GM18909 (cell line): ENCODE results near the gene KRT25.

Experiments
- ATAC-seq: cut with Tn5 transposase; IDR thresholded peaks from one replicate; pipeline ENCODE4 v1.9.1; 2021; ENCODE audit warnings: mild to moderate bottlenecking; ENCODE audit not compliant: unreplicated experiment, poor library complexity

Gene KRT25

GRCh38 chr17:40755231-40755630, at the start of gene KRT25:
Gene KRT25 (minus strand): TSS chr17:40755331. CDS start chr17:40755271, 60 bp downstream.
- ATAC-seq, result no peak

- ATAC-seq, result no peak
Measured at GRCh38 chr17:40803617-40804082, 48.5 kb upstream of the KRT25 start.

DNA sequence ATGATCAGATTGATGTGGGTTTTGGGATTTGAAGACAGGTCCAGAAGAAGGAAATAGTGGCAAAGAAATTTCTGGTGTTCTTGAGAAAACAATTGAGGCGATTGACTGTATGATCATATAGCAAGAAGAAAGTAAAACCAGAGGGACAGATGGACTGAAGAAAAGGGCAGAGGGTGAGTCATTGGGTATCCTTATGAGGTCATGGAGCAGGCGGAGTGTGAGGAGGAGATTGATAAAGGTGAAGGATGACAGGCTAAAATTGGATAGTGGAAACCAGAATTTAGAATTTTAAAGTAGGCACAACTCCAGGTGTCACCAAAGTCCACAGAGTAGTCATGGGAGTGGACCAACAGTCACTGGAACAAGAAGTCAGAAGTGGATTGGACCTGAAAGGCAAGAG, 46.0 kb upstream of the KRT25 start:
- no peak for ATAC-seq

DNA sequence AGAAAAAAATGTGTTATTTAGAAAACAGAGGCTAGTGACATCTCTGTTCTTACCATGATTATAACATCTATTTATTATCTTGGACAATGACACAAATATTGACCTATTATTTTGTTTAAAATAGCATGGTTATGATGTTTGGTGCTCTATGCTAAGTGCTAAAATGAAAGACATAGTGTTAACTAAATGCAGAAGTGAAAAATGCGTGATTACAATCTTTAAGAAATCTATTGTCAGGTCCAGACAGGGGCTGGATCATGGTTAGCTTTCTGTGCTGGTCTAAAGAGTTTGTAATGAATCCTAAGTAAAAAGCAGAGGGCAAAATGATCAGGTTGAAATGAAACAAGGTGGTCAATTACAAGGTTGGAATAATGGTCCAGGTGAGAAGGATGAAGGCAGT, 45.2 kb upstream of the KRT25 start:
- ATAC-seq, result no peak

DNA sequence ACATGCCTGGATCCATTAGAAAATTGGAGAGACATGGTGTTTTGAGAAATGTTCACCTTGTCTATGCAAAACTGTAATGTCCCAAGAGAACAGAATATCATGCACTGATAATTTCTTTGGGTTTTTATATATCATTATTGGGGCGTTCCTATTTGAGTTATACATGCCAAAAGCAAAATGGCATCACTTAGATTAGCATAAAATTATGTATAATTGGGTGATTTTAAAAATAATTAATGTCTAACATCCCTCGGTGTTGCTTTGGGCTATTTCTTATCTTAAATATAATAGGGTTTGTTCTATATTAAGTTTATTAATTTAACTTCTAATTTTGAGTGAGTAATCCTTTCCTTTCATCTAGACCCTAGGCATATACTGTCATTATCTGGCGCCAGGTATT, 44.7 kb upstream of the KRT25 start, which contains the start of gene KRT28:
Gene KRT28, minus strand, starts transcription at position 101 of the 400 bp plus-strand sequence. Its CDS starts 66 bp downstream, at position 35.
- ATAC-seq, result no peak

DNA sequence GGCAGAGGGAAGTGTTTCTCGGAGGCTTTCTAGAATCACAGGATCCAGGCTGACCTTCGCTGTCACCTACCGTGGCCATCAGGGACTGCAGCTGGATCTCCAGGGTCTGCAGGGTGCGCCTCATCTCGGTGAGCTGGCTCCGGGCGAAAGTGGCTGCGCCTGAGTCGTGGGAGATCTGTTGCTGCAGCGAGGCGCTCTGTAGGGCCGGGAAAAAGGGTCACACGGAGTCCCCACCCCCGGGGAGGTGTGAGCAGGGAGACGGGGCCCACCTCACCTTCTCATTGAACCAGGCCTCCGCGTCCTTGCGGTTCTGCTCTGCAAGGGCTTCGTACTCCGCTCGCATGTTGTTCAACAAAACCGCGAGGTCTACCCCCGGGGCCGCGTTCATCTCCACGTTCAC, 41.7 kb upstream of the KRT25 start:
- no peak for ATAC-seq

GRCh38 chr17:40795019-40795667, 40.0 kb upstream of the KRT25 start:
- no peak for ATAC-seq

DNA sequence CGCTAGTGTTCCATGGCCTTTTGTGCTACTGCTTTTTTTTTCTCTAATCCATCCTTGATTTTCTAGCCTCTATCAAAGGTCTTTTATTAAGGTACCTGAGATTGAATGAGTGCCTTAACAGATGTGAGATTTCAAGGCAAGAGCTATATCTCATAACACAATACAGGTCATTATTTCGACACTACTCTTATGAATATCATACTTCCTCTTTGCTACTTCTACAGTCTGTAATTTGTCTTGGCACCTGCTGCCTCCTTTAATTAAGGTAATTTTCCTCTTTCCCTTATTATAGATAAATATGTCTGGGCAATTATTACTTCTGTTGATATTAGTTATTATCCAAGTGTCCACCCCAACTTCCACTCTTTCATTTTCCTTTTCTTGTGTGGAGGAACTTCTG, 39.3 kb upstream of the KRT25 start:
- no peak for ATAC-seq

- no peak for ATAC-seq
Measured at GRCh38 chr17:40793832-40794231, 38.7 kb upstream of the KRT25 start.

DNA sequence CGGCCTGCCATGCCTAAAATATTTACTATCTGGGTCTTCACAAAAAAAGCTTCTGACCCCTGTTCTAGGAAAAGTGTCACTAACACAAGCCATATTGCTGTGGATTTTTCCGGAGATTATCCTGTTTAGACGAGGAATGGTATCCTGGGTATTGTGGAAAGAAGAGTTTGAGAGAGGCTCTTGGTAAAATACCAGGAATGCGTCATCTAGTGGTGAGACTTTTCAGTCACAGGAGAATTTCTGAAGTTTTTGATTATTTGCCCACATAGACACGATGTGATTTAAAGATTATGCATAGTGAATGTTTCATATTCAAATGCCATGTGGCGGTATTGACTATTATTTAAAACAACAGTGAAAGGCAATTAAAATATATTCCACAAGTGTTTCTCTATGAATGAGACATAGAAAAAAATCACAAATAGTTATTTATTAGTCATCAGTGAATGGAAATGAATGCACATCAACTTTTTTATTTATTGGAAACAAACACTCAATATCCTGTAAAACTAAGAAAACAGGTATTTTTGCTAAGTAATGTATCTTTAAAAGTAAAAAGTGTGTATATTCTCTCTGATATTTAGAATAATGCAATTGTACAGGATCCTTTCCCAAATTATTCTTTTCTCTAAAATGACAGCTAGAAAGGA, 36.8 kb upstream of the KRT25 start:
- ATAC-seq, result no peak

GRCh38 chr17:40791111-40791510, 36.0 kb upstream of the KRT25 start:
- ATAC-seq, result no peak

- no peak for ATAC-seq
Measured at GRCh38 chr17:40782450-40782849, 27.3 kb upstream of the KRT25 start, which contains the start of gene KRT27. Gene KRT27 (minus strand): TSS chr17:40782550. CDS start chr17:40782493, 57 bp downstream.

DNA sequence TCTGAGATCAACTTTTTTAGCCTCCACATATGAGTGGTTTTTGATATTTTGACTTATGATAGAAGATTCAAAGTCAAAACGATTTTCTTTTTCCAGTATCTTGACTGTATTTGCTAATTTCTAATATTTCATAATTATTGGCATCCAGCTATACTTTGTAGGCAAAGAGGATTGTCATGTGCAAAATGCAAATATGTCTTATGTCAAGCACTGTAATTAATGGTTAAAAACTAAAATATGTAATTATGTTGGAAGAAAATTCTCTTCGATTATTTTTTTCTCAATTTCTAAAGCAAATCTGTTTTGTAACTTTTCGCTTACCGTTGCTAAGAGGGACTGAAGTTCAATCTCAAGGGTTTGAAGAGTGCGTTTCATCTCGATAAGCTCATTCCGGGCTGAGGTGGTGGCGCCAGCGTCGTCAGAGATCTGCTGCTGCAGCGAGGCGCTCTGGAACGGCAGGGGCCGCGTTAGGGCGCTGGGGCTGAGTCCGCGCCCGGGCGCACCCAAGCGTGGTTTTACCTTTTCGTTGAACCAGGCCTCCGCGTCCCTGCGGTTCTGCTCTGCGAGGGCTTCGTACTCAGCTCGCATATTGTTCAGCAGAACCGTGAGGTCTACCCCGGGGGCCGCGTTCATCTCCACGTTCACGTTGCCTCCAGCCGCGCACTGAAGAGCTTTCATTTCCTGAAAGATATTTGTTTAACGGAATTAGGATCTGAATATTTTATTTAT, 24.2 kb upstream of the KRT25 start:
- no peak for ATAC-seq

DNA sequence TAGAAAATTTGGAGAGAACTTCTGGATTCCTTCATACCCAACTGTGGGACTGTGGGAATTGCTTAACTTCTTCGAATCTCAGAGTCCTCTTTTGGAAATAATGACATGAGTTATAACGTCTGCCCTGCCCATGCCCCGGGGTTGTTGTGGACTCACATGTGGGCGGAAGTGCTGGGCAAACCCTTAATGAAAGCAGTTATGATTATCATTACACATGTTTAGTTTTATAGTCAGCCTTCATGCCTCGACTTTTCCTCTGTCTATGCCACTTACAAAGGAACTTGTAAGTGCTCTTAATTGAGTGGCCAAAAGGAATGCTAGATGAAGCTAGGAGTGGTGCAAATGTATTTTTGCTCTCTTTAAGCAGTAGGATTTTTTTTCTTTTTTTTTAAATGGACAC, 23.3 kb upstream of the KRT25 start:
- ATAC-seq, result no peak

DNA sequence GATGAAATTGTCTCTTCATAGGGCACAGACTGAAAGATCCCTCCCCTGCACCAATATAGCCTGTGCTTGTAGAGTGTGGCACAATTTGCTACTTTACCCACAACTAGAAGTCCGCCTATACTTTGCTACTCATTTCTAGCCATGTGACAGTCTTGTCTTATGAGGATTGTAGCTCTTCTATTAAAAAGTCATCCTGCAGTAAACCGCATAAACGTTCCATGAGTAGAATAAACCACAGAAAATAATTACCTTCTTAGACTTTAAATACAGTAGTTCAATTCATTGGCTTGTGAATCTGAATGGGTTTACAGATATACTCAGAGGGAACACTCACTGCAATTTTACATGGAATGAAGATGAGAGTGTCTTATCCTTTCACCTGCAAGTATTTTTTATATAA, 22.8 kb upstream of the KRT25 start:
- ATAC-seq, result no peak

DNA sequence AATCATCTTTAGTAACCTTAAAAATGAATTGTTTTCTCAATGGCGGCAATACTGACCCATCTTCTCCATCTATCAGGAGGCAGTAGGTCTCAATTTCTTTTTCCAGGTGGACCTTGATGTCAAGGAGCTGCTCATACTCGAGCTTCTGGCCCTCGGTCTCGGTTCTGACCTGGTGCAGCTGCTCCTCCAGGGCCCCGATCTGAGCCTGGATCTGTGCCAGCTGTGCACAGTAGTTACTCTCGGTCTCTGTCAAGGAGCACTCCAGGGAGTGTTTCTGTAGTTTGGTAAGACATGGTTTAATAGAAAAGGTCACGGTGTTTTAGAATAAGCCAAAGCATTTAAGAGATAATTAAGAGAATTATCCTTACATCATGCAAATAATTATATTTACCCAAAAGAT, 22.3 kb upstream of the KRT25 start:
- no peak for ATAC-seq

- ATAC-seq, result no peak
Measured at GRCh38 chr17:40775945-40776344, 20.8 kb upstream of the KRT25 start.

DNA sequence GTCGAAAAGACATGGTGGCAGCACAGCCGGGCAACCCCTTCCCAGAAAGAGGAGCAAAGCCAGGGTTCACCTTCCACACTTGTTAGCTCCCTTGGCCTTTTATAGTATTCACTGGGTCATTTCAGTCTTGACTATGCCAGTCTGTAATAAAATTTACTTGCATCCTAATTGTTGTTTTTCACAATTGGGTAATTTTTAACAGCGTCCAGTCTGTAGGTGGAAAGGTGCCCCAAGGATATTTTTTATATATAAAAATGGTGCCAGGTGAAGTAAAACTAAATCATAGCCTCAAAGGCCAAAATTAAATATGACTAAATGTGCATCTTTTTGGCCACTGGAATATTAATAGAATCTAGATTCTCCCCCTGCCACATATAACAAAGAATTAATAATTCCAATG, 17.0 kb upstream of the KRT25 start, which contains the start of gene KRT26:
Gene KRT26, minus strand, starts transcription at position 101 of the 400 bp plus-strand sequence. Its CDS starts 88 bp downstream, at position 13.
- ATAC-seq, result no peak

- no peak for ATAC-seq
Measured at GRCh38 chr17:40765657-40766056, 10.5 kb upstream of the KRT25 start.

- ATAC-seq, result no peak
Measured at GRCh38 chr17:40763752-40764151, 8.6 kb upstream of the KRT25 start.
